IMR-90 (cell line): Measurements from ENCODE around the gene ANKRD11. TPM values are rescaled to one million over a fixed set of nuclear protein-coding genes. Genes with fewer than 3 reads are reported as not detected.

Experiments
- ATAC-seq: fragments of 200-7000 bp; cut with Tn5 transposase; 2 replicates; pipeline ENCODE4 v1.9.1; 2020; ENCODE audit warnings: low read depth, mild to moderate bottlenecking, moderate library complexity
- BruUV-seq: library from RNA; stranded (reverse); fragments of 400-500 nt; replicated peaks from 2 replicates; lab custom pipeline; 2021; lab: Mats Ljungman, UMichigan
- CTCF ChIA-PET: fragments of 300-600 bp; formaldehyde crosslinking; extraction: SDS; loops from one replicate; lab custom pipeline; 2021; ENCODE audit warnings: antibody characterized with exemption; lab: Yijun Ruan, JAX
- POLR2A ChIA-PET: fragments of 300-600 bp; sonication (Branson Sonifier 250); formaldehyde crosslinking; loops from one replicate; lab custom pipeline; 2022; ENCODE audit warnings: antibody characterized with exemption; ENCODE audit not compliant: unreplicated experiment; lab: Charles Lee
- DNase-seq: peaks from one replicate; pipeline ENCODE4 v3.0.0; 2013
- H2AFZ ChIP-seq: replicated peaks from 2 replicates; pipeline ENCODE3; 2013; ENCODE audit warnings: low read length, mild to moderate bottlenecking; ENCODE audit not compliant: poor library complexity
- H2AK5ac ChIP-seq: 2 replicates; pipeline ENCODE4 v1.6.1; 2013; ENCODE audit warnings: low read depth, low read length, inconsistent platforms
- H2AK9ac ChIP-seq: replicated peaks from 2 replicates; pipeline ENCODE3; 2013; ENCODE audit warnings: mild to moderate bottlenecking, low read depth, low read length, moderate library complexity; ENCODE audit not compliant: poor library complexity
- H2BK120ac ChIP-seq: 2 replicates; pipeline ENCODE4 v1.6.1; 2013; ENCODE audit warnings: low read depth, low read length, inconsistent platforms
- H2BK15ac ChIP-seq: 3 replicates; pipeline ENCODE4 v1.6.1; 2013; ENCODE audit warnings: low read depth, low read length, inconsistent platforms
- H2BK20ac ChIP-seq: 2 replicates; pipeline ENCODE4 v1.6.1; 2013; ENCODE audit warnings: low read depth, mild to moderate bottlenecking, inconsistent platforms, low read length, moderate library complexity
- H2BK5ac ChIP-seq: 2 replicates; pipeline ENCODE4 v1.6.1; 2013; ENCODE audit warnings: mild to moderate bottlenecking, low read depth, low read length, inconsistent platforms; ENCODE audit not compliant: poor library complexity, severe bottlenecking
- H3K14ac ChIP-seq: replicated peaks from 2 replicates; pipeline ENCODE4 v1.6.1; 2013; ENCODE audit warnings: low read depth, low read length, inconsistent platforms
- H3K18ac ChIP-seq: 2 replicates; pipeline ENCODE4 v1.6.1; 2013; ENCODE audit warnings: low read depth, low read length, control low read depth
- H3K23ac ChIP-seq: 2 replicates; pipeline ENCODE4 v1.6.1; 2013; ENCODE audit warnings: low read depth, low read length, inconsistent platforms
- H3K27ac ChIP-seq: 2 replicates; pipeline ENCODE4 v1.5.1; 2013; ENCODE audit warnings: mild to moderate bottlenecking, control low read depth, low read length; ENCODE audit not compliant: insufficient read depth
- H3K27me3 ChIP-seq: 2 replicates; pipeline ENCODE4 v1.6.1; 2013; ENCODE audit warnings: low read length; ENCODE audit not compliant: control insufficient read depth, insufficient read depth
- H3K36me3 ChIP-seq: 2 replicates; pipeline ENCODE4 v1.6.1; 2013; ENCODE audit warnings: low read length, mixed read lengths; ENCODE audit not compliant: control insufficient read depth, insufficient read depth
- H3K4ac ChIP-seq: 2 replicates; pipeline ENCODE4 v1.6.1; 2013; ENCODE audit warnings: low read depth, low read length, inconsistent platforms
- H3K4me1 ChIP-seq: 2 replicates; pipeline ENCODE4 v1.6.1; 2013; ENCODE audit warnings: low read length, mixed read lengths; ENCODE audit not compliant: control insufficient read depth, insufficient read depth
- H3K4me2 ChIP-seq: 2 replicates; pipeline ENCODE4 v1.6.1; 2013; ENCODE audit warnings: low read depth, mild to moderate bottlenecking, control low read depth, low read length, moderate library complexity
- H3K4me3 ChIP-seq: 2 replicates; pipeline ENCODE4 v1.5.1; 2013; ENCODE audit warnings: low read depth, mild to moderate bottlenecking, control low read depth, low read length, moderate library complexity; ENCODE audit not compliant: insufficient read depth
- H3K56ac ChIP-seq: 2 replicates; pipeline ENCODE4 v1.6.1; 2013; ENCODE audit warnings: low read length, inconsistent platforms; ENCODE audit not compliant: insufficient read depth; ENCODE audit errors: extremely low read depth
- H3K79me1 ChIP-seq, 2 experiments: 2 replicates each; pipeline ENCODE4 v1.6.1; 2013; ENCODE audit warnings: low read length in 2 of 2, inconsistent platforms in 1 of 2, low read depth in 1 of 2
- H3K9ac ChIP-seq: 2 replicates; pipeline ENCODE4 v1.6.1; 2013; ENCODE audit warnings: low read depth, low read length, control low read depth
- H3K9me1 ChIP-seq: 2 replicates; pipeline ENCODE4 v1.6.1; 2013; ENCODE audit warnings: low read length, inconsistent platforms; ENCODE audit not compliant: insufficient read depth
- H3K9me3 ChIP-seq: 2 replicates; pipeline ENCODE4 v1.6.1; 2013; ENCODE audit warnings: low read length; ENCODE audit not compliant: control insufficient read depth, insufficient read depth
- H4K20me1 ChIP-seq: 2 replicates; pipeline ENCODE4 v1.6.1; 2013; ENCODE audit warnings: low read length, inconsistent platforms; ENCODE audit not compliant: insufficient read depth
- H4K5ac ChIP-seq: 2 replicates; pipeline ENCODE4 v1.6.1; 2013; ENCODE audit warnings: mild to moderate bottlenecking, low read depth, low read length, control low read depth
- H4K8ac ChIP-seq, 2 experiments: 2 replicates each; pipeline ENCODE4 v1.6.1; 2013; ENCODE audit warnings: low read depth in 2 of 2, low read length in 2 of 2, control low read depth in 1 of 2, inconsistent platforms in 1 of 2
- H4K91ac ChIP-seq: 2 replicates; pipeline ENCODE4 v1.6.1; 2013; ENCODE audit warnings: low read depth, low read length, inconsistent platforms; ENCODE audit not compliant: insufficient read depth
- CEBPB ChIP-seq: IDR thresholded peaks from 2 replicates; pipeline ENCODE4 v1.6.1; 2012; ENCODE audit warnings: low read depth, low read length, improper control_type of control experiment
- MXI1 ChIP-seq: IDR thresholded peaks from 2 replicates; pipeline ENCODE4 v1.6.1; 2012; ENCODE audit warnings: low read depth, mild to moderate bottlenecking, low read length, moderate library complexity, borderline replicate concordance
- NFE2L2 ChIP-seq: fragments of 150-350 bp; IDR thresholded peaks from 2 replicates; pipeline ENCODE4 v1.6.1; 2016; ENCODE audit warnings: low read depth, mild to moderate bottlenecking, low read length
- WGBS, 2 experiments: methylation state at CpG; one replicate each; pipeline versions ENCODE4 v1.1.5 to v1.1.7; 2013; ENCODE audit warnings: missing lambda C conversion rate in 2 of 2; ENCODE audit not compliant: insufficient read length in 1 of 2; ENCODE audit errors: extremely low coverage in 2 of 2; 5-methylcytosine and 5-hydroxymethylcytosine counted together
- dilution Hi-C: fragments of 300-500 bp; cut with HindIII; formaldehyde crosslinking; loops from one replicate; pipeline ENCODE4 v1.14.3; 2018; ENCODE audit warnings: low sequenced_read_pairs; ENCODE audit not compliant: unreplicated experiment
- in situ Hi-C: fragments of 300-500 bp; cut with MboI; formaldehyde crosslinking; loops from 3 replicates; pipeline ENCODE4 v1.14.3; 2019; ENCODE audit warnings: low sequenced_read_pairs, inconsistent platforms, mixed read lengths
- intact Hi-C: fragments of 100-400 bp; cut with micrococcal nuclease; formaldehyde crosslinking; loops from 2 replicates; pipeline ENCODE4 v1.10.0; 2022
- polyA plus RNA-seq, 3 experiments: library from polyadenylated mRNA; depleted of rRNA; stranded (reverse); fragments of >200 nt; gene quantifications; 2 replicates each; pipeline ENCODE4 v1.2.3, GENCODE V29; 2012; ENCODE audit warnings: low replicate concordance in 1 of 3
- total RNA-seq: library from RNA; depleted of rRNA; stranded (reverse); fragments of >200 nt; gene quantifications from 2 replicates; pipeline ENCODE4 v1.2.3, GENCODE V29; 2012

The ANKRD11 gene
- total and polyA plus RNA-seq, 2 of the 4 experiments (the other 2 are of a cell fraction): 46.8 to 71.9 TPM

DNA sequence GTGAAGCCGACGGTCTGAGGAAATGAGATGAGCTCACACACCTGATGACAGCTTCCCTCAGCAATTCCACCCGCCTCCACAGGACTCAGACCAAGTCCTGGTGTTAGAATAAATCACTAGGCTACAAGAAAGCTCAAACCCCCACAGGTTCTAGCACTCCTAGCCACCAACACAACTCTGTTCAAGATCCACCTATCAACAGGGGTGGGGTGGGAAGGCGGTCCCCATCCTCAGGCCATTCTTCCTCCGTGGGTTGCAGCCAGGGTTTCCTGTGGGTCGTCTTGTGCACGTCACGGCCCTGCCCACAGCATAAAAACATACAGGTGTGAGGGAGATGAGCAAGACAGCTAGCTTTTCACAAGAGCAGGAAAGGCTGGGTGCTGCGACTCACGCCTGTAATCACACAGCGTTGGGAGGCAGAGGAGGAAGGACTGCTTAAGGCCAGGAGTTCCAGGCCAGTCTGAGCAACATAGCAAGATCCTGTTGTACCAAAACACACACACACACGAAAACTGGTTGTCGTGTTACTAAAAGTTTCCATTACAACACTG is 81.1 kb downstream of the ANKRD11 start:
- Histone ChIP-seq H3K79me1 (peaks cover 0 to 92% of the 10 kb centered on the region in 2 experiments; a peak in 3 of 4 replicates), H3K4me1 (peaks cover 35% of the 10 kb centered on the region), H2AFZ (no peak overlapping the region), H2AK5ac (no peak overlapping the region), H3K4me3 (no peak overlapping the region), H3K4me2 (no peak overlapping the region), H3K27me3 (no peaks in the 10 kb centered on the region), H3K27ac (no peak overlapping the region), H3K18ac (no peak overlapping the region), H3K9ac (no peak overlapping the region), H2BK15ac (no peak overlapping the region), H4K20me1 (peaks cover 100% of the 10 kb centered on the region), H4K8ac (no peak overlapping the region), H2BK5ac (no peak overlapping the region), H3K9me1 (peaks cover 55% of the 10 kb centered on the region), H3K9me3 (no peaks in the 10 kb centered on the region), H3K4ac (no peak overlapping the region), H4K5ac (no peak overlapping the region), H2AK9ac (no peak overlapping the region), H3K14ac (no peak overlapping the region), H3K23ac (peak overlapping the region; percentile 58; the same call in 1 of the 2 replicates), H2BK120ac (no peak overlapping the region), H3K56ac (no peak overlapping the region), H4K91ac (no peak overlapping the region), H3K36me3 (no peaks in the 10 kb centered on the region), H2BK20ac (no peak overlapping the region)
- intact Hi-C loops: no loop called here
- DNase-seq: peak; percentile 71
- BruUV-seq: no TSS peak
- ChIA-PET POLR2A (no interaction called here), CTCF (no interaction called here)
- dilution Hi-C loops: no loop called here
- ATAC-seq: no peak
- TF ChIP-seq MXI1: no peak
- TF ChIP-seq CEBPB: 0 out of 2 replicates have a peak, but pooled peaks have one; percentile 18
- no peak for TF ChIP-seq NFE2L2
- in situ Hi-C loops: no loop called here
- no CpG with 5 or more reads among the region's 13 CpGs for WGBS, 2 experiments
